ENCODE measurements around the gene ANAPC1.
"Not testable (repeated sequence)": the region's sequence is repeated elsewhere in the genome, so short reads cannot be mapped to it uniquely, and the experiment has no call there.

Gene ANAPC1

DNA sequence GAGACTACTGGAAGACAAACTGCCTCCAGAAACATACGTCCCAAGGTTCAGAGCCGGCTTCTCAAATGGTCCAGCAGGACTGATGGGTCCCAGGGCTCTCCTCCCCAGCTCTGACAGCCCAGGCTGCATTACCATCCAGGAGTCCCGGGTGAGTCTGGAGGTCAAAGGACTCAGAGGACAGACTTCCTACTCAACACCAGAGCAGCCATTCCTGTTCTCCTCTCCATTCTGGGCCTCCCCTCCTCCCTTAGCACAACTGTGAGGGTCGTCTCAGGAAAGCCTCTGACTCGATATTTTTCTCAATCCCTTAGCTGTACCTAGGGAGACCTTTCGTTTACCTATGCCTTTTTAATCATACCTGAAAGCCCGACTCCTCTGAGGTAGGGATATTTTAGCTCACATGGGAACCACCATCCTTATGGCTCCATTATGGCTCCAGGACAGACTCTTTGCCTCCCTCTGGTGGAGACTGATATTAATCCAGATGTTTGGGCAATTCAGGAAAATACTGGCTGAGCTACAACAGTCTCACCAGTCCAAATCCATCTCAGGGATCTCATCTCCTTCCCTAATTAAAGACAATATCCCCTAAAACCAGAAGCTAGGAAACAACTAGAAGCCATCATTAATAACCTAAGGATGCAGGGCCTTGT, 70.9 kb downstream of the ANAPC1 start:
- not testable (repeated sequence) for DNase-seq (ENCODE audit: low spot score)

DNA sequence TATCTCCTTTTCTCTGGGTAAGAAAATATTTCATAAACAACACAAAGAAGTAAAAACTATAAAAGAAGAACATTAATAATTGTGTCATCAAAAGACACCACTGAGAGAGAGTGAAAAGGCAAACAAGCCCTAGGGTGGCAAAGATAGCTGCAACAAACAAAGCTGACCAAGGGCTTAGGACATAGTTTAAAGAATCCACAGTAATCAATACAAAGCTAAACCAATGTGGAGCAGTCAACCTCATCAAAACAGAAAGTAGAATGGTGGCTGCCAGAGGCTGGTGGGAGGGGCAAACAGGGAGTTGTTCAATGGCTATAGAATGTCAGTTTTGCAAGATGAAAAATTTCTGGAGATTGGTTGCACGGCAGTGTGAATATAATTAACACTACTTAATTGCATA, 93.4 kb downstream of the ANAPC1 start:
- DNase-seq (ENCODE audit: low spot score): not testable (repeated sequence)

DNA sequence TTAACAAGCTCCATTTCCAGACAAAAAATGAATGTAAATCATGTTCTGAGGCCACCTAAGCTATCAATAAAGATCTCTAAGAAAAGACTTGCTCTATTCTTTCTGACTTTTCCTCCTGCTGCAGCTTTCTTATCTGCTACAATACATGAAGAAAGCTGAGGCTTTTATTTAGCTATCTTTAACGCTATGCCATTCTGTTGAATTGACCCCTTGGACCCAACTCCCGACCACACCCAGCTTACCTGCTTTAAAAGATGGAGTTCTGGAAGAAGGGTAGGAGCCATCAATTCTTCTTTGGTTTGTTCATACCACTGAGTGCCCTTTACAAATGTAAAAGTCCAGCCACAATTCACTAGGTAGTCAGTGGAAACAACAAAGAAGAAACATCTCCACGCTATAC, 99.9 kb downstream of the ANAPC1 start:
- not testable (repeated sequence) for DNase-seq (ENCODE audit: low spot score)

DNA sequence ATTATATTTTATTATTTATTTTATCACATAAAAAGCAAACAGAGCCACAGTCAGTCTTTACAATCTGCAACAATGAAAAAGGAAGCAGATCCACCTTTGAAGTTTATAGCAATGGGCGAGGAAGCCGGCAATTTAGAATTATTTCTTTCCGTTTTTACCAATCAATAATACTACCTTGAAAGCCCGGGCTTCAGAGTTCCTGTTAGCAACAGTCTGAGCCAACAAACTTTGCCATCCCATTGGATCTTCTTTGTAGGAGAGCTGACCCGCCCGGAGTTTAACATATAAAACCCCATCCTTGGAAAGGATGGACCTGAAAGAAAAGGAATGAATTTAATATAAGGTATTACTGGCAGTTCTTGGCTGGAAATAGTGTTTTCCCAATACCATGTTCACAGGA, 101.8 kb downstream of the ANAPC1 start:
- not testable (repeated sequence) for DNase-seq (ENCODE audit: low spot score)

DNA sequence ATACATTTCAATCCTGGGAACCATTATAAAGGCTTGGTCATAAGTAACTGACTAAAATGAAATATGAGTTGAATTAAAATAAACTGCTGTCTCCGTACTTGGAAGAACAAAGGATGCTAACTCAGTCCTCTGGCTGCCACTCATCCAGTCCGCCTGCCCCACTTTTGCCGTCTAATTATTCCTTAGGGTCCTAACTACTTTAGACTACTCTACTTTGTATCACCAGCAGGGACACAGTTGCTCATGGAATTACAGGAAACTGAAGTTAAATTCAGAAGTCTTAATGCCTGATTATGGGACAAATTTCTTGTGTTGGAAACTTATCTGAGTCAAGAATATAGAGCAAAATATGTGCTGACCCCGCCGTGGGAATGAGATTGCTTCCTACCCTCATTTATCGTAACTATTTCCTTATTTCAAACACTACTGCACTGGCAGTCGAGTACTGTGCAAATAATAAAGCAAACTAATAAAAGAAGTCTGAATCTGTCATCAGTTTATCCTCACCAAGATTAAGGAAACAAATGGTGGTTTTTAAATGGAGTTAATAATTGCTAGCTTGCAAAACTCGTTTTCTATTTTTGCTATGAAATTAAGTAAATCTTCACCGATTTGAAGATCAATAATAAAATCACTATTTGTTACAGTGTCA, 102.4 kb downstream of the ANAPC1 start:
- DNase-seq (ENCODE audit: low spot score): not testable (repeated sequence)

DNA sequence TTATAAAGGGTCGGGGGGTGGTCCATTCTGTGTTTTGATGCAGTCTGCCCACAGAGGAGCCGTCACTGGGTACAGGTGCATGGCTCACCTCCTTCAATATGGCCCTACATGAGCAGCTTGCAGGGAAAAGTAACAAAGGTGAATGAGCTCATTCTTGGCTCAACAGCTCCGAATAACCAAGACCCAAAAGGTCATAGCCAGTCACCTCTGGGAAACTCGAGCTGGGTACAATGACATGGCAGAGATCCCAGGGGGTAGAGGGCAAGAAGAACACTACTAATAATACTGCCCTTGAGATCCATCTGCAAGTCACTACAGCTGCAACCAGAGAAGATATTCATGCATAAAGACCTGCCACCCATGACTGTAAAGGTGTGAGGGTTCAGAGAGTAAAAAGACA, 106.8 kb downstream of the ANAPC1 start:
- DNase-seq (ENCODE audit: low spot score): not testable (repeated sequence)

DNA sequence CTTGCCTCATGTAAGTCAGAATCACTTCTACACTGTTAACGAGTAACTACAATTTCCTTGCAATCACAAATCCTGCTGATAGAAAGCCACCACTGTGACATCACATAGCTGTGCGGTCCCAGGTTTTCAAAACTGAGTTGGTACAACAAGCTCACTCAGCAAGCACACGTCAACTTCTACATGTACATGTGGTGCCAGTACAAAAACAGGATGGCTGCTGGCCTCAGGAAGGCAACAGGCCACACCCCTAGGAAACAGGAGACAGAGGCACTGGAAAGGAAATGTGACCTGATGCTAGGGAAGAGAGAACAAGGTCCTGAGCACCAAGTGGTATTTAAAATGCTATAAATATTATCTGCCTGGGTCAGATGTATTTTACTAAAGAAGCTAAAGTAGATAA, 107.7 kb downstream of the ANAPC1 start:
- not testable (repeated sequence) for DNase-seq (ENCODE audit: low spot score)

DNA sequence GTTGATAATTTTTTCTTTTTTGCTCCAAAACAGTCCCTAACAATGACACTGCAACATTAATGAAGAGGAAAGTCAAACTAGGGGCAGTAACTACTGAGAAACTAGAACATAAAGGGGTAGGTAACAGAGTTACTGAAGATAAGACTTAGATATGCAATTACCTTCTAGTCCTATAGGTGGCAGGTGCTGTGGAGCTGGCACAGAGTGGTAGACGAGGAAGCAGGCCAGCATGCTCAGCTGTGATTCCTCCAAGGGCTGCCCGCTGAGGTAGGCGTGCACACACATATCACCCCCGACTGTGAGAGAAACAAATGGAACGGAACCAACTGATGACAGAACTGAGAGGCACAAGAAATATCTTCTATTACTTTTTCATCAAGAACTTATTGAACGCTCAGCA, 111.8 kb downstream of the ANAPC1 start:
- DNase-seq (ENCODE audit: low spot score): not testable (repeated sequence)

DNA sequence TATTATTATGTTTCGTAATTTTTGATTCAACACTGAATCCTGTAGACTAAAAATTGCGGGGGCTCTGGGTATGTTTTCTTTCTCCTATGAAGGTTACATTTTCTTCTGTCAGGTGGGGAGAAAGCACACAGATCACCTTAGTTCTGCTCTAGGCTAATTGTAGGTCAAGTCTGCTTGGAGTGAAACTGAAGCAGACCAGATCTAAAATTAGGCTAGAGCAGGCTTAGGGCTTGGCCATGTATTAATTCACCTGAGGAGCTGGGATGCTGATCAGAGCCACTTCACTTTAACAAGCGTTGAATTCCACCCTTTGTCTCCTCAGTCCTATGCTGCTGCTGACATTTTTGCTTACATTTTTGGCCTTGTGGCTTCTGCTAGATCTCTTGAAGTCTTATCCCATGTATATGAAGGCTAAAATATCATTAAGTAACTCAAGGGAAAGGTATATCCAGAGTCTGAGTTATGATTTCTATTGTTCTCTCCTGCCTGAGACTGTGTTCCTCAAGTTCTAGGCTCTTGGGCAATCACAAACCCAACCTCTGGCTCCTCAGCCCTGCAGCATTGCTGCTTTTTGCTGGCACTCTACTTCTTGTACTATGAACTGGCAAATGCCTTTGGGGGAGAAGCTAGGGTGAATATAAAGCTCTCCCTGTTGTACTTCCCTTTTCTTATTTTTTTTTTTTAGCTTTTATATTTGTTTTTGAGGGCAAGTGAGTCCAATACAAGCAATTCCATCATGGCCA, 112.9 kb downstream of the ANAPC1 start:
- not testable (repeated sequence) for DNase-seq (ENCODE audit: low spot score)

DNA sequence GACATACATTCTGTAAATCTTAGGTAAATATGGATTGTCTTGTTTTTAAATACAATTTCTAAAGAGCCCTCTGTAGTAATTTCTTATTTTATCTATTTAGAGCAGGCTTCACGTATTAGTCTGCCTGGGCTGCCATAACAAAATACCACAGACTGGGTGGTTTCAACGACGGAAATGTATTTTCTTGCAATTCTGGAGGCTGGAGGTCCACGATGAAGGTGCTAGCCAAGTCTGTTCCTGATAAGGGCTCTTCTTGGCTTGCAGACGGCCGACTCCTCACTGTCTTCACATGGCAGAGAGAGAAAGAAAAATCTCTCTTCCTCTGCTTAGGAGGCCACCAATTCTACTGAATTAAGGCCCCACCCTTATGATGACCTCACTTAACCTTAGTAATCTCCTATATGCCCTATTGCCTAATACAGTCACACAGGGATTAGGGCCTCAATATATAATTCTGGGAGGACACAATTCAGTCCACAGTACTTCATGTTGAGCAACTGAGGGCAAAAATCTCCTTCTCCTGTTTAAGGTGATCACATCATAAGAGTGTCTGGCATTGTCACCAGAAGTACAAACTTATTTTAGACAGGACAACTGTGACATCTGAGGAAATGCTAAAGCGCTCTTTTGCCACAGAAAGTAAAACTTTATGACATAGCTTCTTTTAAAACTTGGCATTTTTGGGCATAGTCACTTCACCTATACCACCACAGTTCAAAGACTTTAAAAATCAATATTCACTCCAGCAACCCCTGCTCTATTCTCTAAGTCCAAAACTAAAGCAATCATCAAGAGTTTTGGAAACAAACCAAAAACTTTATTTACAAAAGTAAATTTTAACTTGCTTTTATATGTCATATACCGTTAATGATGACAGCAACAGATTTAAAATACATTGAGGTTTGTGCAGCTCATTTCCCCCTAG, 115.5 kb downstream of the ANAPC1 start:
- DNase-seq (ENCODE audit: low spot score): not testable (repeated sequence)

DNA sequence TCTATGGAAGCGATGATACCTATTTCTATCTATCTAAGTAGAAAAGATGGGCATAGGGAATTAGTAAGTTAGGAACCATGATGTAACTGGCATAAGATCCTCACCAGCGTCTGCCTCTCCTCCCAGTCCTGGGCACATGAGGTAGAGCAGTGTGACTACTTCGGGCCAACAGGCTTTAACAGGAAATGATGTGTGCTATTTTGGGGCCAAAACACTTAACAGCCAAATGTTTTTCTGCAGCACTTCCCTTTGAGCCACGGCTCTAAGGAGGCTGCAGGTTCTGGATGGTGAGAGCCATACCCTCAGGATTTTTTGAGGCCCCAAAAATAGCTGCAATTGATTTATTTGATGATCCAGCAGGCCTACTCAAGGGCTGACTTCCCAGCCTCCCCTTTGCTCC, 116.9 kb downstream of the ANAPC1 start:
- not testable (repeated sequence) for DNase-seq (ENCODE audit: low spot score)

DNA sequence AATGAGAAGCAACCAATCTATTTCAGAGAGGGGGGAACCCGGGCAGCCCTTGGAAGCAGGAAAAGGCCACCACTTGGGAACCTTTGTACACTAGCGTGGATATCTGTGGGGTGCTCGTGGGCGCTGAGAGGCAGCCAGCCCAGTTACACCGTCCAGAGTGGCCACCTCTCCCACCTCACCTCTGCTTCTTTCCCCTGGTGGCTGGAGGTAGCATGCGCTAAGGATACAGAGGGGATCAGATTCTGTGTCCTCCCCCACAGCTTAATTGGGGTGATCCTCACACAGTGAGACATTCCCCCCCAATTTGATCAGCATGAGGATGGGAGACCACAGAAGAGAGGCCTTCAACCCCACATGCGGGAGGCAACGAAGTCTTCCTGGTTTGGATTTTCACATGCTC, 117.7 kb downstream of the ANAPC1 start:
- DNase-seq (ENCODE audit: low spot score): not testable (repeated sequence)

DNA sequence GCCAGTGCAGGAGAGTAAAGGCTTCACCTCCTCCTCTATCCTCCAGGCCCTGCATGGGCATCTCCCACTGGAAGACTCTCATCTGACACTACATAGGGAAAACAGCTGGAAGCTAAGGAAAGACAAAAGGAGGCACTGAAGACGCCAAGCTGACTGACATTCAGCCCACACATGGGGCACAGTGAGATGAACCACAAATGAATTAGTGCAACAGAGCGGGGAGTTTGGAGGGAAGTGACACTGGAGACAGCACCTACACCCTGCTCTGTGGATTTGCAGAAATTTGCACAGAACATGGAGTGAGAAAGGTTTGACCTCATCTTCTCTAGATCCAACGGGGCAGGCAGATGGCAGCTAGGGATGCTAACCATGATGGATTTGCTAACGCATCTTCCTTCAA, 119.8 kb downstream of the ANAPC1 start:
- not testable (repeated sequence) for DNase-seq (ENCODE audit: low spot score)

DNA sequence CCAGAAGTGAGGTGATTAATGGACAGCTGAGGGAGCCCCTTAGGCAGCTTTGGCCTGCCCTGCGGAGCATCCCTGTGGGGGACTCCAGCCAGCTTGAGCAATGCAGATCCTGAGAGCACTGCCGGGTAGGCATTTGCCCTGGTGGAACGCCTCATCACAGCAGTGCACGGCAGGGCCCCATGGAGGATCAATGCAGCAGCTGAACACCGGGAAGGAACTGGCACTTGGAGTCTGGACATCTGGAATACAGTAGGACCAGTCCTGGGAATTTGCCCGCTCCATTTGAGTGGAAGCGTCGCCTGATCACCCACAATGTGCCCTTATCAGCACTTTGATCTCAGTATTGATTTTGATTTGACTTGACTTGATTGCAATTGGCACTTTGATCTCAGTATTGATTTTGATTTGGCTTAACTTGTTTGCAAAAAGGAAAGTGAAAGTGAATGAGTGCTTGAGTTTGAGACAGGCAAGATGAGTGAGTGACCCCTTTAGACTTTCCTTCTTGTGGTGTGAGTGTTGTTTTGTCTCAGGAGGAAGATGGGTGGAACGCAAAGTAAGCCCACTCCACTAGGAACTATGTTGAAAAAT, 123.2 kb downstream of the ANAPC1 start:
- not testable (repeated sequence) for DNase-seq (ENCODE audit: low spot score)

DNA sequence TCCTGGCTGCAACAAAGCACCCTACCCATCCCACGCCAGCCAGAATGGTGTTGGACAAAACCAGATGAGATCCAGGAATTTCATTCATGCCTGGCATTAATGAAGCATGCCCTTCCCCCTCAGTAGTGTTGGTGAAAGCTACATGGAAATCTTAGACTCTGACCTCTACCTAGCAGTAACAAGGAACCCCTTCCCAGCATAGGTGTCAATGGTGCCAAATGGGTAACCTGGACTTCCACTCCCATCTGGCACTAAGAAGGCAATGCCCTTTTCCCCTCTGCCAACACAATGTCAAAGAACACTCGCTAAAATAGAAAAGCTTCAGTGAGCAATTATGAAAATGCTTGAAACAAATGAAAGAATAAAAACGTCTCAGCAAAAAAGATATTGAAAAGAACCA, 131.5 kb downstream of the ANAPC1 start:
- DNase-seq (ENCODE audit: low spot score): not testable (repeated sequence)

DNA sequence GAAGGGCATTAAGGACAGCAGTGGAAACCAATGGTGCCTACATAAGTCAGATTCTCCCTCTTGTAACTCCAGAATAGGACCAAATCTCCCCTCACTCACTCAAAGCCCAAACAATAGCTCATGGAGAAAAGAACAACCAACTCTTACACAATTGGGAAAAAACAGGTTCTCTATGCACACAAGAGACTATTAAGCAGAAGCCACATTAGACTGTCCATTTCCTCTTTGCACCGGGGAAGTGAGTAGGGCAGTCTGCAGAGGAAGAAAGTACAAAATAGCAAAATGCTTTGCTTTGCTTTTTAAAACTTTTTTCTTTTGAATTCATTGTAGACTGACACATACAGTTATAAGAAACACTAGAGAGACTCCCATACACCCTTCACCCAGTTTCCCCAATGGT, 133.4 kb downstream of the ANAPC1 start:
- DNase-seq (ENCODE audit: low spot score): not testable (repeated sequence)

DNA sequence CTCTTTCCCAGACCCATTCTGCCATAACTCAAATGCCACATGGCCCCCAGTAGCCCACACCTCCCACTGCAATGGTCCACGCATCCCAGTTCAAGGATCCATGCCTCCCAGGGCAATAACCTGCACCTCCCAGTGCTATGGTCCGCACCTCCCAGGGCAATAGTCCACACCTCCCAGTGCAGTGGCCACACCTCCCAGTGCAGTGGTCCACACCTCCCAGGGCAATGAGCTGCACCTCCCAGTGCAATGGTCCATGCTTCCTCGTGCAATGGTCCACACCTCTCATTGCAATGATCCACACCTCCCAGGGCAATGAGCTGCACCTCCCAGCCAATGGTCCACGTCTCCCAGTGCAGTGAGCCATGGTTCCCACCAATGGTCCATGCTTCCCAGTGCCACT, 135.6 kb downstream of the ANAPC1 start:
- DNase-seq (ENCODE audit: low spot score): not testable (repeated sequence)

DNA sequence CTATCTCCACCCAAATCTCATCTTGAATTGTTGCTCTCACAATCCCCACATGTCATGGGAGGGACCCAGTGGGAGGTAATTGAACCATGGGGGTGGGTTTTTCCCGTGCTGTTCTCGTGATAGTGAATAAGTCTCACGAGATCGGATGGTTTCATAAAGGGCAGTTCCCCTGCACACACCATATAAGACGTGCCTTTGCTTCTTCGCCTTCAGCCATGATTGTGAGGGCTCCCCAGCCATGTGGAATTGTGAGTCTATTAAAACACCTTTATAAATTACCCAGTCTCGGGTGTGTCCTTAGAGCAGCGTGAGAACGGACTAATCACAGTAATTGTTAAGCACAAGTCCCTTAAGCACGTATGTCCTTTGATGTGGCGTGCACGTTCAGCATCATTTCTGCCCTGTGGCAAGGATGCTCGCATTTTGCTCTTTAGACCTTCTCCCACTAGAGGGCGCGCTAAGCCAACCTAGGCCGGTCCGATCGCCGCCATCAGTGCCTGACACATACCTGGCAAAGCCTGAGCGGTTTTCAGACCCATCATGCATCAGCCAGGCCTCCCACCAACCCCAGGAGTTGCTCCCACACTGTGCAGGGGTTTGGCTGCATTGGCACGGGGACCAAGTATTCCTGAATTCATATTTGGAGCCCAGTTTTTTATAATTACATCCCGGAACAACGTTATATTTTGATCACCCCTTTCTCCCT, 136.4 kb downstream of the ANAPC1 start:
- not testable (repeated sequence) for DNase-seq (ENCODE audit: low spot score)

DNA sequence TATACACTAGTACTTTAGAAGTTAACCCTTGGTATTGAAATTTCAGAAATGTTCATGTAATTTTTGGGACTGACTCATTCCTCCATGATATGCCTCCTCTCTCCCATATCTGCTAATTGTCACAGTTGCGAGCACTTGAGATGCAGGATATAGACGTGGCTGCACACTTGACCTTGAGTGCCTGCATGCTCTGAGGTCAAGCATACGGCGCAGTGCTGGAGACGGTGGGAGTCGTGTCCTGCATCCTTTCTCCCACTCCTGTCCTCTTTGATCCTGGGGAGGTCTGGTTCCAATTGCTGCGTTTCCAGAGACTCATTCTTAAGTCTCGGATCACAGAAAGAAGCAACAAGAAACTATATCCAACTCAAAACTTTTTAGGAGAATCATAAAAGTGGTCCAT, 139.2 kb downstream of the ANAPC1 start:
- not testable (repeated sequence) for DNase-seq (ENCODE audit: low spot score)

DNA sequence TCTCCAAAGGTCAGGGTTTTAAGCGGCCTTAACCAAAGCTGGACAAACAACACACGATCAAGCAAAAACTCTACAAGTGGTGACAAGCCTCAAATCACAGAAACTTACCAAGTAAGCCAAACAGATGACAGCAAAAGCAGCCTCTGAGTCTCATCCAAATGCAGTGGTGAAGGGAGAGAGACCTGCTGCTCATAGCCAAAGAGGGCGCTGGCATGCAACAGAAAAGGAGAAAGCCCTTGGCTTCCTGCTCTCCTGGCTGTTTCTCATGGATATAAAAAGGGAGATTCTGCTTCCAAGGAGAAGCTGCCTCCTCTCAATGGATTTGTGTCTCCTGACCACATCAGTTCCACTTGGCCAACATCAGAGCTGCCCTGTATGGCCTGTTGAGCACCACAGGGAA, 142.5 kb downstream of the ANAPC1 start:
- DNase-seq (ENCODE audit: low spot score): not testable (repeated sequence)
